PC-3 (cell line): ENCODE results near the gene PRUNE2.
"Not testable (repeated sequence)": the region's sequence is repeated elsewhere in the genome, so short reads cannot be mapped to it uniquely, and the experiment has no call there.

Experiments
- CTCF ChIP-seq: fragments of 300-600 bp; sonication (generic); conservative IDR thresholded peaks from 2 replicates; pipeline ENCODE4 v1.5.1; 2017; ENCODE audit warnings: antibody characterized with exemption, low read depth, mild to moderate bottlenecking, low read length
- EZH2 ChIP-seq: fragments of 300-600 bp; sonication (generic); IDR thresholded peaks from one replicate; pipeline ENCODE4 v1.6.1; 2017; ENCODE audit warnings: antibody characterized with exemption, mild to moderate bottlenecking, low read length; ENCODE audit not compliant: unreplicated experiment
- EZH2phosphoT487 ChIP-seq: fragments of 300-600 bp; sonication (generic); IDR thresholded peaks from 2 replicates; pipeline ENCODE4 v1.6.1; 2018; ENCODE audit warnings: mild to moderate bottlenecking, antibody characterized with exemption, low read length, borderline replicate concordance

GRCh38 chr9:76665966-76666365, 239.9 kb downstream of the PRUNE2 start:
- not testable (repeated sequence) for TF ChIP-seq CTCF, EZH2phosphoT487, EZH2
